ENCODE measurements around the gene LRRC19. TPM values are rescaled to one million over a fixed set of nuclear protein-coding genes. Genes with fewer than 3 reads are reported as not detected.

The LRRC19 gene
- total and polyA plus RNA-seq, 2 experiments from 2014 or later: 0.21 TPM; not detected in 1

GRCh38 chr9:26950521-26950920 is 55.0 kb downstream of the LRRC19 start:
- Histone ChIP-seq H3K4me1 (ENCODE audit: low read depth) (peaks cover 13% of the 10 kb centered on the region), H3K9me3 (ENCODE audit: low read depth) (no peaks in the 10 kb centered on the region), H3K27ac (no peak overlapping the region), H3K27me3 (no peaks in the 10 kb centered on the region), H3K36me3 (no peaks in the 10 kb centered on the region), H3K4me3 (no peak overlapping the region)
- no peak for DNase-seq (ENCODE audit: low read depth in 1 of 2, low spot score in 1 of 2)
- no peak for TF ChIP-seq CTCF (IDR thresholded peaks at IDR 0.05; ENCODE audit: low read depth, low read length)

DNA sequence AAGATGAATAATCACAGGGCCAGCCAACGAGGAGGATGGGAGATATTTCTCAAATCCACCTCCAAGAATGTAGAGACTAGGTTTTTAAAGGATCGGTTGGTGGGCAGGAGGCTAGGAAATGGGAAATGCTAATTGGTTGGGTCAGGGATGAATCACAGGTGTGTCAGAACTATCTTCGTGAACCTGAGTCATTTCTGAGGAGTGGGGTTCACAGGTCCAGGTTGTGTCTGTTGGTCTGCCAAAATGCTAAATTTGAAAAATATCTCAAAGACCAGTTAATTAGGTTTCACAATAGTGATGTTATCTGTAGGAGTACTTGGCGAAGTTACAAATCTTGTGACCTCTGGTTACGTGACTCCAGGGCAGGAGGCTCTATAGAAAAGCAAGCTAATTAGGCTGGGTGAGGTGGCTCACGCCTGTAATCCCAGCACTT is 55.8 kb downstream of the LRRC19 start:
- no peak for DNase-seq (ENCODE audit: low read depth in 1 of 2, low spot score in 1 of 2)
- Histone ChIP-seq H3K9me3 (ENCODE audit: low read depth) (no peaks in the 10 kb centered on the region), H3K27ac (no peak overlapping the region), H3K4me1 (ENCODE audit: low read depth) (peaks cover 12% of the 10 kb centered on the region), H3K36me3 (no peaks in the 10 kb centered on the region), H3K4me3 (no peak overlapping the region), H3K27me3 (no peaks in the 10 kb centered on the region)
- TF ChIP-seq CTCF (IDR thresholded peaks at IDR 0.05; ENCODE audit: low read depth, low read length): no peak

GRCh38 chr9:26947736-26948135 is 57.7 kb downstream of the LRRC19 start:
- Histone ChIP-seq H3K9me3 (ENCODE audit: low read depth) (no peaks in the 10 kb centered on the region), H3K27me3 (no peaks in the 10 kb centered on the region), H3K36me3 (no peaks in the 10 kb centered on the region), H3K4me1 (ENCODE audit: low read depth) (peaks cover 12% of the 10 kb centered on the region), H3K4me3 (peak overlapping the region; percentile 81), H3K27ac (peak overlapping the region; percentile 100)
- DNase-seq (ENCODE audit: low read depth in 1 of 2, low spot score in 1 of 2): no peak
- no peak for TF ChIP-seq CTCF (IDR thresholded peaks at IDR 0.05; ENCODE audit: low read depth, low read length)

DNA sequence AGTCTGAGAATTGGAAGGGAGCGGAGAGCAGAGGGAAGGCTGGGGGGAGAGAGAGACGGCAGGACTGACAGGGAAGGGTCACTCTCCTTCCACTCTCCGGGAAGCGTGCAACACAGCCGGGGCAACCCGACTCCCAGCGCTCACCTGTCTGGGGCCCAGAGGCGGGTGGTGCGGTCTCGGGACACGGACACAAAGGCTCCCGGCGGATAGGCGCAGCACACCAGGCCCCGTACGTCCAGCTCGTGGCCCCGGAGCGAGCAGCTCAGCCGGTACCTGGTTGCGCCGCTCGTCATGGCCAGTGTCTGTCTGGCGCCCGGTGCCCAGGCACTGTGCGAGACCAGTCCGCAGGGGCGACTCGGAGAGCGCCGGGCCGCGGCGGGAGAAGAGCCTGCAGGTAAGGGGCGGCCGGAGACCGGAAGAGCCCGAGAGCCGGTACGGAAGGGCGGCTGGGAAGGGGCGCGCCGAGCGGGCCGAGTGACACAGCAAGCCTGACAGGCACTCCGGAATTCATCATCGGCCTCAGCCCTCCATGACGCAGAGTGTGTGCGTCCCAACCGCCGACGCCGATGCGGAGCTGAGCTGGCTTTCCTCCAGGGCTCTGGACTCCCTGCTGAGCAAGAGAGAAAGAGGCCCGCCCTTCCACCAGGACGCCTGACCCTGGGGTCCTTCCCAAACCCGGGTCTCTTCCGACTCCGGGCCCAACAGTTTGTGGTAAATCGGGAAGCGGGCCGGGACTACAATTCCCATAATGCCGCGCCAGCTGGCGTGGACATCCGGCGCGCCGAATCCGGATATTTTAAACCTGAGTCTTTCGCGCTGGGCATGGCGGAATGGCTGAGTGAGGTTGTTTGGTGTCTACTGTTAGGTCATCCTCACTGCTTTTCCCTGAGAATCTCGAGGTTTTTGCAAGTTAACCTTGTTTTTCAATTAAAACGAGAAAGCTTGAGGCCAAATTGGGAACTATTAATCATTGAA is 58.4 kb downstream of the LRRC19 start, which contains the start of gene PLAA:
Gene PLAA (minus strand): TSS at position 490 of the 975 bp plus-strand sequence. CDS start 197 bp downstream, at position 293.
- peak within 1 kb of the TSS; percentile 100 for H3K27ac ChIP-seq
- H3K4me3 ChIP-seq: peak within 1 kb of the TSS; percentile 81
- H3K9me3 ChIP-seq (ENCODE audit: low read depth): no peaks in the 10 kb centered on the region
- TF ChIP-seq CTCF (IDR thresholded peaks at IDR 0.05; ENCODE audit: low read depth, low read length): no peak
- peaks cover 12% of the 10 kb centered on the region for H3K4me1 ChIP-seq (ENCODE audit: low read depth)
- H3K27me3 ChIP-seq: no peaks in the 10 kb centered on the region
- no peaks in the 10 kb centered on the region for H3K36me3 ChIP-seq
- DNase-seq (ENCODE audit: low read depth in 1 of 2, low spot score in 1 of 2): peak; percentile 92 to 94

DNA sequence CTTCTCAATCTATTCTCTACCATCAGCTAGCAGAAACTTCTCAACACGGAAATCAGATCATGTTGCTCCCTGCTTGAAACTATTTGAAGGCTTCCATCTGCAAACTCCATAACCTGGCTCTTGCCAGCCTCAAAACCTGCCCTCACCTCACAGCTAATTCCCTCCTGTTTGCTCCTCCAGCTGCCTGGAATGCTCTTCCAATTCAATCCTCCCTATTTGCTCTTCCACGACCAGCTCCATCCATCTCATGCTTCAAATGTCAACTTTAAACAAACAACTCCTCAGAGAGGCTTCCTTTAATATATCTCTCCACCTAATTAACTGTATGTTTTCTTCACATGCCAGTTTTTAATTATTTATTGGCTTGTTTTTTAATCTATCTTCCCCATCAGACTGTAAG is 59.9 kb downstream of the LRRC19 start:
- no peak for DNase-seq (ENCODE audit: low read depth in 1 of 2, low spot score in 1 of 2)
- Histone ChIP-seq H3K27me3 (no peaks in the 10 kb centered on the region), H3K27ac (no peak overlapping the region), H3K4me1 (ENCODE audit: low read depth) (peaks cover 12% of the 10 kb centered on the region), H3K4me3 (peak overlapping the region; percentile 81), H3K9me3 (ENCODE audit: low read depth) (no peaks in the 10 kb centered on the region), H3K36me3 (no peaks in the 10 kb centered on the region)
- no peak for TF ChIP-seq CTCF (IDR thresholded peaks at IDR 0.05; ENCODE audit: low read depth, low read length)

Other genes with a start within 250 kb of the LRRC19 start
- 21.5 and 24.9 TPM in 2 replicates for gene CAAP1, start 112.9 kb downstream of the LRRC19 start, total RNA-seq
- gene CAAP1, start 112.9 kb downstream of the LRRC19 start, polyA plus RNA-seq: 19.9 and 20.6 TPM in 2 replicates
- 30.7 and 32.6 TPM in 2 replicates for gene PLAA, start 58.4 kb downstream of the LRRC19 start, total RNA-seq
- 30.9 and 36.0 TPM in 2 replicates for gene PLAA, start 58.4 kb downstream of the LRRC19 start, polyA plus RNA-seq
- 14.6 and 25.2 TPM in 2 replicates for gene IFT74, start 49.3 kb downstream of the LRRC19 start, total RNA-seq
- gene IFT74, start 49.3 kb downstream of the LRRC19 start, polyA plus RNA-seq: 20.6 and 27.8 TPM in 2 replicates
- 1.4 and 1.5 TPM in 2 replicates for gene TEK, start 103.6 kb upstream of the LRRC19 start, total RNA-seq
- 0.60 and 2.5 TPM in 2 replicates for gene TEK, start 103.6 kb upstream of the LRRC19 start, polyA plus RNA-seq